ENCODE data around the gene OSBPL3.
A peak's percentile ranks its signal among the peaks of the same experiment; 100 is the strongest.

Gene OSBPL3

DNA sequence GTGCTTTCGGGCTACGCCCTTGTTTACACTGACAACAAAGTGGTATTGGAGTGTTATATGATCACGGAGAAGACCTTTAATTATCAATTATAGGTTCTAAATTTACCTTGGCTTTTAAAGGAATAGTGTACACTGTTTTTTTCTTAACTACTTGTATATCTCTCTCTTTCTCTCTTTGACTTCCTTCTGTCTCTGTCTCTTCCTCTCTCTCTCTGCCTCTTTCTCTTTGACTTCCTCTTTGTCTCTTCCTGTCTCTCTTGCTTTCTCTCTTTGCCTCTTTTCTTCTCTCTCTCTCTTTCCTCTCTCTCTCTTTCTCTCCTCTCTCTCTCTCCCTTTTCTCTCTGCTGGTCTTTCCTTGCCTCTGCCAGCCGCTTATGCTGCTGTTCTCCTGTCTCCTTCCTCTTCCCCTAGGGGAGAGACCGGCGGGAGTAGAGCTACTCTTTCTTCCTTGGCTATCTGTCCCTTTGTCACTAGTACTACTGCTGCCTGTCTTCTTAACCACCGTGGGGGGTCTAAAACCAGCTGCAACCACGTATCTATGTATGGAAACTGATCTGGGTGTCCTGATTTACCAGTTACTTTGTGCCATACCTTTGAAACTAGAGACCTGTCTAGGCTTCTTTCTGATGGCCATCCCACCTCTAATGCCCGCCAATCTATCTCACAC lies 185.9 kb downstream of the OSBPL3 start:
- no peak for DNase-seq

- DNase-seq, result no peak
Observed at GRCh38 chr7:24788961-24789576, 190.9 kb downstream of the OSBPL3 start.

GRCh38 chr7:24788075-24788474 lies 191.9 kb downstream of the OSBPL3 start:
- DNase-seq, result no peak

DNA sequence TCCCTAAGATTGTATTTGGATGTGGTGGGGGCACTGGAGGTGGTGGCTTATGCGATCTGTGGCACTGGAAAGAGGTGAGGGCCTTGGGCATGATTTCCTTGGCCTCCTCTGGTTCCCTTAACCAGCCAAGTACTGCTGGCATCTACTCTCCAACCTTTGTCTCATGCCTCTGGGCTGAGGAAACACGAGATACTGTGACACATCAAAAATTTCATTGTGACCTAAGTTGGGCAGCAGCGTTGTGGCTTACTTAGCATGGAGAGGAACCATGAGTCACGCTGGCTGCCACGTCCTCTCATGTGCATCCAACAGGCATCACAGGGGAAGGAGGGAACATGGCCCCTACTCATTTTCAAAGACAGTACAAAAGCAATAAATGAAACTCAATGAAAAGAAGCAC lies 193.0 kb downstream of the OSBPL3 start:
- DNase-seq, result peak in 3 of 14 donors; percentile 14 to 52 (median 24)

DNA sequence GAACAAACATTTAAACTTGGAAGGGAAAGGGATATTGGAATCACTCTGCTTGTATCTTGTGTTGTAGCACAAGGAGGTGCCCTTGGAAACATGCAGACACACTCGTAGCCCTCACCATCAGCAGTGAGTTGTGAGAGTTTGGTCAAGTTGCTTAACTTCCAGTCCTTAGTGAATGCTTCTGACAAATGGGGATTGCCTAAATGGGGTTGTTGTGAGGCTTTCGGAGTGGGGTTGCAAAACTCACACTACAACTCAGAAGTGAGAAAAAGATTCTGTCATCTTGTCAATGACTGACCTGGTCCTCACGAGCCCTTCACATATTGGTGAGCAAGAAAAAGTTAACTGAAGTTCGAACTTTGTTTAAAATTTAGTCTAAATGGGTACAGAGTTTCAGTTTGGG lies 193.7 kb downstream of the OSBPL3 start:
- DNase-seq, result no peak

GRCh38 chr7:24784277-24784676 lies 195.7 kb downstream of the OSBPL3 start:
- no peak for DNase-seq

GRCh38 chr7:24783698-24784097 lies 196.3 kb downstream of the OSBPL3 start:
- DNase-seq, result no peak

DNA sequence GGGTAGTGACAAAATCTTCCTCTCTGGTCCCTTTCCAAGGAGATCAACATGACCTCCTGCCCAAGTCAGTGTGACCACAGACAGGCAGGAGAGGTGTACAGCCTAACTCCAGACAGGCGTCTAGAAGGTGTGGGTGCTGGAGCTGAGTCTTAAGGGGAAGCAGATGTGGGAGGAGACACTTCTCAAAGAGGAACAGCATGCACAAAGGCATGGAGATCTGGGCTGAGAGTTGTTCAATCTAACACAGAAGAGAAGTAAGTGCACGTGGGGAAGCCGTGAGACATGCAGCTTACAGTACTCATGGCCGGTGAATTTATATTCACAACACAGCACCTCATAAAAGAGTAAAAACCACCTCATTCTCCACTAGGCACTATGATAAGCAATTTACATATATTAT lies 198.9 kb downstream of the OSBPL3 start:
- peak in 3 of 14 donors; percentile 8 to 34 (median 19) for DNase-seq

DNA sequence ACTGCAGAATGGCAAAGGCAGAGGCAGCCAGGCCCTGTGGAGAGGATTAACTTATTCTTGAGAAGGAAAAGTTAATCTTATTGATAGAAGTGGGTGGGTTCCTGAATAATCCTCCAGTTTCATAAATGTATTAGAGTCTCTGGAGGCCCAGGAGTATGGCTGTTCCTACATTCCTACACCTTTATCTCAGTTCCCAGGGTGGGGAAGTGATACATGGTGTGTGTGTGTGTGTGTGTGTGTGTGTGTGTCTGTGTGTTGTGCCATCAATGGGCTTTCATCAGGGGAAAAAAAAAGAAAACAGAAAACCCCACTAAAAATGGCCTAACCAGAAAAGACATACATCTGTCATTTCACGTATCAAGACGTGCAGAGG lies 200.7 kb downstream of the OSBPL3 start:
- DNase-seq, result no peak

DNA sequence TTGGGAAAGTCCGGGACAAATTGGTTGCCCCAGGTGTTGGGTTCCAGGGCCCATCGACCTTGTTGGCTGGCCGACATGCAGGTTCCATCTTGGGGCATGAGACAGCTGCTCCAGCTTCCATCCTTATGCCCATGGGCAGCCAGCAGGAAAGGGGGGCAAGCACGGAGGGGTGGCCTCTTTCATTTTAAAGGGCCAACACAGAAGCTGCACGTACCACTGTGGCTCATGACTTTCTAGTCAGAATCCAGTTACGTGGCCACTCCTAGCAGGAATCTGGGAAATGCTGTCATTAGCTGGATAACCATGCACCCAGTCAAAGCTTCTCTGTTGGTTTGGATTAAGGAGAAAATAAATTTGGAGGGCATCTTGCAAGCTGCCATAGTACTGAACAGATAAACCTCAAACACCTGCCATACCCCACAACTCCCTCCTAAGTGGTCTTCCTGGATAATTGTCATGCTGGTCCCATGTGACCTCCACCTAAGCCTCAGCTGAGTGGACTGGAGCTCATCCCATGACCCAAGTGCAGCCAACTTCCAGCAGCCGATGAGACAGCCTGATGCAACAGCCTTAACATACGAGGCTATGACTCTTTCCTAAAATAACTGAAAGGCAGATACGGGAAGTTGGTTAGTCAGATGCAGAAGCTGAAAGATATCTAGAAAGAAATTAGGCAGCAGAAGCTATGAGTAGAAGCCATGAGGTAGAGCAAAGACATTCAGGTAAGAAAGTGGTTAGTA lies 201.3 kb downstream of the OSBPL3 start:
- DNase-seq, result peak in 6 of 14 donors; percentile 12 to 54 (median 26)

GRCh38 chr7:24777806-24778205 lies 202.2 kb downstream of the OSBPL3 start:
- DNase-seq, result no peak

DNA sequence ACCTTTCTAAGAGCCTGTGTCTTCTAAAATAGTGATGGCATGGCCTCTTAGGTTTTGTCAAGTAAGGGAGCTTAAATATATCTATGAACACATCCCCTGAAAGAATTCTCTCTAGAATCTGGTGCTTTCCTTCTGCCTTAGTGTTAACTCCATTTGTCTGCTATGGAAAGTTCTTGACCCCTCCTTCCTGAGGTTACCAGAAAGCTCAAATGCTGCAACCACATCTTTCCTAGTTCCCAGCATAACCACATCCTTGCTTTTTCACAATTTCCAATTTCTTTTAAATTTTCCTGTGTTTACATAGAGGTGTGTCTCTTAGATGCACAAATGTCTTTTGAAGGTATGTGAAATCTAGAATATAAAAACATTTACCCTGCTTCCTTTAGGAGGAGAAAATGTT lies 206.3 kb downstream of the OSBPL3 start:
- DNase-seq, result no peak

DNA sequence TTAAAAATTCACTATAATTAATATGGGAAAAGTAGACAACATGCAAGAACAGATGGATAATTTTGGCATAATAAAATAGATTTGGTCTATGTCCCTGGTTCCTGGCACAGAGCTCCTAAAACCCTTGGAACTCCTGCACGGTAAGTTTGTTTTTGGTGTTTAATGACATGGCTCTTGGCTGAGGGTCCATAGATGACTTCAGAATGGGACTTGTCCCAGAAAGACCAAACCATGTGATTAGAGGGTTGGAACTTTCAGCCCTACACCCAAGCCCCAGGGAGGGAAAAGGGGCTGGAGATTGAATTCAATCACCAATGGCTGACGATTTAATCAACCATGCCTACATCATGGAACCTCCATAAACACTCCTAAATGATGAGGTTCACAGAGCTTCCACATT lies 210.1 kb downstream of the OSBPL3 start:
- DNase-seq, result no peak

DNA sequence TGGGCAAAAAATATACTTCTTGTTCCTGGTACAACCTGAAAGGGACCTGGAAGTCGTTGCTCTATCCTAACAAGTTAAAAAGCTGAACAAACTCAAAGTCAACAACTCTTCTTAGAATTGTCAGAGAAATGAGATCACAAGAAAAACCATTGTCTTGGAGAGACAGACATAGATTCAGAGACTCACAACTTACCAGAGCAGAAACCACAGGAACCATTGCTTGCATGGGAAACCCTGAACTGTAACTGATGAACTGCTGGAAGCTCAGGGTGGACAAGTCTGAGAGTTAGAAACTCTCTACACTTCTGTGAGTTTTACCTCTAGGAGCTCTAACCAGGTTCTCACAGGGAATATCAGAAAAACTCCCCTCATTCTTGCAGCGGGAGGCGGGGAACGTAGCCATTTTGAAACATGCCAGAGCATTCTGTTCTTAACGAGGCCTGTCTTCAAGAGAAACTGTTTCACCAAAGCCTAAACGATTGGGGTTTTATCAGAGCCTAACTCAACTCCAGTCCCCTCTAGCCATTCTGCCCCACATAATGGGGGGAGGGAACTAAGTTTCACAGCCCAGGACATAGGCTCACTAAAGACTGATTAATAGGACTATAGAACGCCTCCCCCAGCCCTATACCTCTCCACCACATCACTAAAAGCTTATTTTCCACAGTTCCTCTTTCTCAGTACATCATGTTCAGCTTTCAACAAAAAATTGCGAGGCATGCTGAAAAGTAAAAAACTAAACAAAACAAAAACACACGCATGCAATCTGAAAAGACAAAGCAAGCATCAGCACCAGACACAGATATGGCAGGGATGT lies 210.8 kb downstream of the OSBPL3 start:
- no peak for DNase-seq

DNA sequence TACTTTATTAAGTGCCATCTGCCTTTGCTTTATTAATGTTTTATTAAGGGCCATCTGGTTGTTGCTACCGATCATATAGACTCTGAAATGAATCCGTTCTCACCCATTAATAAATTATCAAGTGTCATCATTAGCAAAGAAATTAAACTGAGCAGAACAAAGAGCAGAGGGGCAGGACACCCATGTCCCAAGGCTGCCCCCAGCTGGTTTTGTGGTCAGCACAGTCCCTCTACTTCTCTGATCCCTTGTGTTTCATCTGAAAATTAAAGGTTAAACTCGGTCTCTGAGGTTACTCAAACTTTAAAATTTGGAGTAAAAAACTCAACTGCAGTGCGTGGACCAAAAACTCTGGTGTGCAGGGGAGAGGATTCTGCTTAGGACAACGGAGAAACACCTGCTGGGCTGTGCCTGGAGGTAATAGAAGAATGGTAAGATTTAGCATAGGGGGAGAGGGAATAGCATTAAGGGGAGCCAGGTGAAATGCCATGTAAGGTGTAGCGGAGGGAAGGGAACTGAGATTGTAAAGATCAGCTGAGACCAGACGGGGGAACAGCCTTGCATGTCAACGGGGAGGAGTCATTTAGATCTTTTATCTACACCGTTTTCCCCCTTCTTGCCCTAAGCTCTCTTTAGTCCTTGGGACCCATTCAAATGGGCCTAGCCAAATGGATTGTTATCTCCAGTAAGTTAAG lies 212.0 kb downstream of the OSBPL3 start:
- no peak for DNase-seq

- no peak for DNase-seq
Observed at GRCh38 chr7:24764972-24765744, 214.8 kb downstream of the OSBPL3 start.

DNA sequence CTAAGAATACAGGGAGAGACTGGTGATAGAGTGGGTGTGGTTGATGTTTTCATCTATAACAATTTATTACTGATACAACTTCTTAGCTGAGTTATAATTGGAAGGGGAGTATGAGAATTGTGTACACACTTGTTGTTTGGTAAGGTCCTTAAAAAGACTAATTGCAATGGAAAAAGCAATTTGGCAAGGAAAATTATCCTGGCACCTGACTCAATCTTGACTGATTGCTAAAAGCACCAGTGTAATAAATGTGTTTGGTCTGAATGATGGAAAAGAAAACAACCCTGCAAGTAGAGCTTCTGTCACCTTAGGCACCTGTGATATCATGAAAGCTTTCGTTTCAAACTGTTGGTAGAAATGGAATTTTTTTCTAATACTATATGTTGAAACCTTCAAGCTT lies 216.0 kb downstream of the OSBPL3 start:
- no peak for DNase-seq

- DNase-seq, result no peak
Observed at GRCh38 chr7:24763303-24763901, 216.6 kb downstream of the OSBPL3 start.

- no peak for DNase-seq
Observed at GRCh38 chr7:24762771-24763170, 217.2 kb downstream of the OSBPL3 start.

- no peak for DNase-seq
Observed at GRCh38 chr7:24760968-24761367, 219.0 kb downstream of the OSBPL3 start.

Data from C1 segment of cervical spinal cord (tissue), 14 donors.